Inflammatory macrophage (primary cell): ENCODE measurements around the gene PLEKHA5.
"Not testable (repeated sequence)": the region's sequence is repeated elsewhere in the genome, so short reads cannot be mapped to it uniquely, and the experiment has no call there.

Source experiments
- DNase-seq, 2 donors: peaks; one replicate each; pipeline ENCODE4 v3.0.0-alpha.2; 2020 to 2022

Gene PLEKHA5

DNA sequence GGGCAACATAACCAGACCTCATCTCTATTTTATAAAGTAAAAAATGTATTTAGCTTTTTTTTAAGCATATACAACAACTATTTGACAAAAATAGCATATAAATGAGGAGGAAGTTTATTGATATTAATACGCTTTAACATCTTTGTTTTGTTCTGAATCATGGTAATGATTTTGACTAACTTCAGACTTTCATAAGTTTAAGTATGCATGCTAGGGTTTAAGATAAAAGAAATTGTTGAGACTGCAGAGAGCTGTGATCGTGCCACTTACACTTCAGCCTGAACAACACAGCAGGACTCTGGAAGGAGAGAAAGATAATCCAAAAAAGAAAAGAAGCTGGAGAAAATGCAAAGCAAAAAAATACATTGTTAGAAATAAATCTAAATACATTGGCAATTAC is 221.8 kb downstream of the PLEKHA5 start:
- DNase-seq: no peak

DNA sequence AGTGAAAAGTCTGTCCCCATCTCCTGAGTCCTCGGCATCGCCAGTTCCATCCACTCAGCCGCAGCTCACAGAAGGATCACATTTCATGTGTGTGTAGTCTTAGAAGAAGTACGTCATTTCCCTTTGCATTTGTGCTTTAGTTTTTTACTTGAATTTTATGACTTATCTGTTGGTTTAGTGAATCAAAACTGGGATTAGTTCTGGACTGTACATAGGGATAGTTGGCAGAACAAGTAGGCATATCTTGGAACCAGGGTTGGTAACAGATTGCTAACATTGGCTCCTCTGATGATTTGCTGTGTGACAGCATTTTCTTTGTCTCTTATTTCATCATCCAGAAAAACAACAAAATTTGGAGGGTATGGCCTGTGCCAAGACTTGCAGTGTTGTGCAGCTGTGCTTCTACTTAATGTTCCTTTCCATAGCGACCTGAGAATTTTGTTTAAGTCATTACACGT is 240.2 kb downstream of the PLEKHA5 start:
- DNase-seq: no peak

DNA sequence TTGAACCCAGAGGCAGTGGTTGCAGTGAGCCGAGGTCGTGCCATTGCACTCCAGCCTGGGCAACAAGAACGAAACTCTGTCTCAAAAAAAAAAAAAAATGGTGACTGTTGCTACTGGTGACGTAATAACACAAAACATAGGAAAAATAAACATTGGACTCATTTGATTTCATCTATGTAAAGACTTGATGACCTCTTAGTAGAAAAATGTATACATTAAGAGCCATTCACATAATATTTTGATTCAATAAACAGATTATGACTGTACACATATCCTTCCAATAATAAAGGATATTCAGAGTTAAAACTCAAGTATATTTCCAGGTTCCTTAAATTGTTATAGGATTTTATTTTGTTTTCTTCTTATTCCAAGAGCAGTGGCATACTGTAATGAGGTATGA is 244.1 kb downstream of the PLEKHA5 start:
- no peak for DNase-seq

DNA sequence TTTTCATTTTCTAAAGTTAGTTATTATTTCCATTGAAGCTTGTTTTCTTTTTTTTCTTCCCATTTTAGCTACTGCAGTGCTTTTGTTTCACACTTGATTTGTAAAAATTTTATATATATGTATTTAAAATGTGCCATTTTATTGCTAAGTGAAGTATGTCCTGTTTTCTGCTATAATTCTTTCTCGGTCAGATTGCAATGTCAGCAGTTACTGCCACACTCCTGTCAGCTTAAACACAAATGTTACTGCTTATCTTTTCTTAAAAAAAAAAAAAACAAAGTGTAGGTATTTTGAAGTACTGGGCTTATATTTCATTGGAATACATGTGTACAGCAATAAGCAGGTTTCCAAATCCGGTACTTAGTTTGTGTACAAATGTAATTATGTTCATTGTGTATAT is 246.4 kb downstream of the PLEKHA5 start:
- no peak for DNase-seq

DNA sequence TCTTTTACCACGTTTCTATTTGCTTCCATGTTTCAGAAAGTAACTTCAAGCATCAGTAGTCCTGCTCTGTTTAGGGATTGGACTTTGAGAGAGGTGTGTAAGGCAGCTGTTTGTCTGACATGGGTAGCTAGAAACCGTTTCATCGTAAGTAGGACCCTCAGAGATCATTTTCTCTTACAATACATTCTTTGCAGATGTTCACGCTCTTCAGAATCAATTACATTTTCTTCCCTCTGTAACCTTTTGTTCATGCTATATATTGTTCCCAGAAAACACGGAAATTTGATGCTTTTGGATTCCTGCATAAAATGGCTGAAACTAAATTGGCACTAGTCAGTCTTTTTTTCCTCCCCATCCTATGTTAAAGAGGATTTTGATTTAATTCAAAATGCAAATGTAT is 247.2 kb downstream of the PLEKHA5 start:
- no peak for DNase-seq

DNA sequence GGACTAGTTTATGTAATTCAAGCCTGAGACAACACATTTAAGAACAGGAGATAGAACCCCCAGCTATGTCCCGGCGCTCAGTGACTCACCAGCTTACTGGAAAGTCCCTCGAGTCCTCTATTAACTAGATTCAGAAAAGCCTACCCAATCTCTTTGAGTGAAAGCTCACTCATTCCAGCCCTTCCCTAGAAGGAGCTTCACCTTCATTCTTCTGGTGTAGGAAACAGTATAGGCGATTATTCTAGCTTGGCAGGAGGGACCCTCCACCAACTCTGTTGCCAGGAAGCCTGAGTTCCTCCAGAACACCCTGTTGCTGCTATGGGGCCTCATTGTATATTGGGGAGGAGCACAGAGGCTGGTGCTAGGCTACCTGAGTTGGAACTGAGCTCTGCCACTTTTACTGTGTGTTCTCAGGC is 252.6 kb downstream of the PLEKHA5 start:
- DNase-seq: no peak

DNA sequence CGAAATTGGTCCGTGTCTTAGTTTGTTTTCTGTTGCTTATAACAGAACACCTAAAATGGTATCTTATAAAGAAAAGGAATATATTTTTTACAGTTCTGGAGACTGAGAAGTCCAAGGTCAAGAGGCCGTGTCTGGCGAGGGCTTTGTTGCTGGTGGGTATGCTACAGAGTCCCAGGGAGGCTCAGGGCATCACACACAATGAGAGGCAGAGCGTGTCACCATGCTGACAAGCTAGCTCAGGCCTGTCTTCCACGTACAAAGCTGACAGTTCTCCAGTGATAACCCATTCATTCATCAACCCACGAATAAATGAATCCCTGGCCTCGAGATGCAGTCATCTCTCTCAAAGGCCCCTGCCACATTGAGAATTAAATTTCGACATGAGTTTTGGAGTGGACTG is 253.0 kb downstream of the PLEKHA5 start:
- no peak for DNase-seq

DNA sequence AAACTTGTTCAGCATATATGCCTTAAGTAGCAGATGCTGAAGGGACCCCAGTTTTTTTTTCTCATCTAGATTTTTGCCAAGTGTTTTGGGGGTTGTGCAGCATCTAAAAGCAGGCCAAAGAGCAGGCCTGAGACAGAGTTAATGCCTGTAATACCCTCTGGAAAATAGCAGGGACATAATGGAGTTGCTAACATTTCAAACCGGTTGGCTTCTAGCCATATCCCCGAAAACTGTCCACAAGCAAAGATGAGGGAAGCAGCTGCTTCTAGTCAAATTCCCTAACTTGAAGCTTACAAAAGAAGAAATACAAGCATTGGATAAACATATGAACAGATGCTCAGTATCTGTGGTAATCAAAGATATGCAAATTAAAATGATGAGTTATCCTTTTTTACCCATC is 257.6 kb downstream of the PLEKHA5 start:
- no peak for DNase-seq

DNA sequence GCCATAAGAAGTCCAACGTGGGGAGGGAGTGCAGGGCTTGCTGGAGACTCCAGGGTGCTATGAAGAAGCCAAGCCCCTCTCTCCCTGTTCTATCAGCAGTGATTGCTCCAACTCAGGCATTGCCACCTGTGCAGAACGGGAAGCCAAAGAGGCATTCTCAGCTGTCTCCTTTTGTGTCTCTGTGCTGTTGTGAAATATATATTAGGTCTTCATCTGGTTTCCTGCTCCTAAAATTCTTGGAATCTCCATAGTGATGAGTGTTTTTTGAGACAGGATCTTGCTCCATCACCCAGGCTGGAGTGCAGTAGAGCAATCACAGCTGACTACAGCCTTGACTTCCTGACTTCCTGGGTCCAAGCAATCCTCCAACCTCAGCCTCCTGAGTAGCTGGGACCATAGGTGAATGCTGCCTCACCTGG is 258.6 kb downstream of the PLEKHA5 start:
- no peak for DNase-seq

DNA sequence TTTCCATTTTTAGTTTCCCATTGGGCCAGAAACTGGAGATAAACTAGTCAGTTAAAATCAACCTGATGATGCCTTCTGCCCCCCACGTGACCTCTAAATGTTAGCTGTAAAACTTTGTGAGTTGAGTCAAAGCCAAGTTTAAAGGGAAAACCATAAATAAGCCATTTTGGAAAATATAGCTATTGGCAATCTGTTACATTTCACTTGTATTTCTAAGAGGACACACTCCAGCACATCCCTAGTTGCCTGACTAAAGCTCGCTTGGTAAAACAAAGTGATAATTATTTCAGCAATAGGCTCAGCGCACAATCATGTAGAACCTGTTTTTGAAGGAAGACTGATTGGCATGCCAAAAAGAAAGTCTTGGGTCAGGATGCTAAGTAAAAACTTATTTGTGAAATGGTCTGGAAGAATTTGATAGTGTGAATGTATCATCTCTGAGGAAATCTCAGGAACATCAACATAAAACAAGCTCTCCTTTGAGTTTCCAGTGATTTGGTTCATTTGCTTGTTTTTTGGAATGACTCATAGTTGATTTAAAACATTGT is 260.6 kb downstream of the PLEKHA5 start:
- no peak for DNase-seq

DNA sequence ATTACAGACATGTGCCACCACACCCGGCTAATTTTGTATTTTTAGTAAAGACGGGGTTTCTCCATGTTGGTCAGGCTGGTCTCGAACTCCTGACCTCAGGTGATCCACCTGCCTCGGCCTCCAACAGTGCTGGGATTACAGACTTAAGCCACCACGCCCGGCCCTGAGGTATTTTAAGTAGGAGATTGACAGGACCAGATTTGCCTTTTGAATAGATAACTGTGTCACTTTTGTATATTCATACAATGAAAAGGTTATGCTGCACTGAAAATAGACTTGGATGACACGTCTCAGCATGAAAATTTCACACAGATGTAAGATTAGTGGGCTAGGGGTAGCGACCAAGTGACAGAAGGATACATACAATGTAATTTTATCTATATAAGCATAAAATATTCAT is 263.1 kb downstream of the PLEKHA5 start:
- DNase-seq: not testable (repeated sequence)

DNA sequence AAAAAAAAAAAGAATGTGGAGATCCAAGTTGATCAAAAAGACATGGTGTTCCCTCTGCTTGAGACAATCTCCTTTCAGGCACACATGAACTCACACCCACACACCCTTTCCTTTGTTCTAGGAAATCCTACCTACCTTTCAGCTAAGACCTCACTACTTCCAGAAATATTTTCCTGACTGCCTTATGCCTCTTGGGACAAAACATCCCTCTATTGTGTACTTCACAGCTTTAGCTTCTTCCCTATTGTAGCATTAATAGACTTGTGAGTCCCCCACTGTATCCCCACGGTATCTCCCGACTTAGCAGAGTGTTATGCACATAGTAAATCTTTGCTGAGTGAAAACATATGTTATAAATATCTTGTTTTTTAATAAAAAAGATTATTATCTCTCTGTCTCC is 264.9 kb downstream of the PLEKHA5 start:
- DNase-seq: no peak

DNA sequence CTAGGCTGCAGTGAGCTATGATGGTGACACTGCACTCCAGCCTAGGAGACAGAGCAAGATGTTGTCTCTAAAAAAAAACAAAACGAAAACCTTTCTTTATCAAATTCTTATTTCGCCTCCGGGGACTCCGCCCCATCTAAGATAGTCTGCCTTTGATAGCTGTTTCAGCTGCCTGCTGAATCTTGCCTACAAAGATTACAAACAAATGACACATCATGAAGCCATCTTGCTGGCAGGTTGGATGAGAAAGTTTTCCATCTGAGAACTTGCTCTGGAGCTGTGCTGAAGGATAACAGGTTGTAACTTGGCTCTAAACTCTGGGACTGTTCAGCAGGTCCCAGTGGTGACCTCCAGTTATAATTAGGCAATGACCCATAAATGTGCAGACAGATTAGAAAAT is 268.0 kb downstream of the PLEKHA5 start:
- no peak for DNase-seq

DNA sequence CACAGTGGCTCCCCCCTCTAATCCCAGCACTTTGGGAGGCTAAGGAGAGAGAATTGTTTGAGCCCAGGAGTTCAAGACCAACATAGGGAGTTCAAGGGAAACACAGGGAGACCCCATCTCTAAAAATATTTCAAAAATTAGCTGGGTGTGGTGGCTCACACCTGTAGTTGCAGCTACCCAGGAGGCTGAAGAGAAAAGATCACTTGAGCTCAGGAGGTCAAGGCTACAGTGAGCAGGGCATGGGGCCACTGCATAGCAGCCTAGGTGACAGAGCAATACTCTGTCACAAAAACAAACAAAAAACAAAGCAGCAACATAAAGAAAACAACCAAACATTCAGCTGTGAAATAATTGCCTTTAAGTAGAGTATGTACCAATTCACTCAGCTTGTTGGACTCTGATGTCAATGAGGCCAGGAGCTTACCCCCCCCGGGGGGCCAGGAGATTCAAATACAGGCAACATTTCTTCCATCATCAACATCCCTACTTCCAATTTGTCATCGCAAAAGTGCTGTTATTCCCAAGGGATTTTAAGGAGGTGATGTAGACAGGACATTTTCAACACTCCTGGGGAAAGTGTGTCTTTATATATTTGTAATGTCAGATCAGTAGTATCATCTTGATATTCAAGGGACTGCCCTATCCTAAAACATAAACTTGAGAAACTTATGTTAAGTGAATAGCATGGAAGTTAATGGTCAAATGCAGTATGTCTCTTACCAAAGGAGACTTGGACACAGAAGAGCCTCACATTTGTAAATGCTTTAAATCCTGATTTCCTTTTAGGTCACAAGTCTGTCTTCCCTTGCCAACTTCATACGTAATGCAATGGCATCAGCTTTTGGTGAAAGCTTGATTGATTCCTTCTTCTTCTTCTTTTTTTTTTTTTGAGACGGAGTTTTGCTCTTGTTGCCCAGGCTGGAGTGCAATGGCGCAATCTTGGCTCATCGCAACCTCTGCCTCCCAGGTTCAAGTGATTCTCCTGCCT is 269.1 kb downstream of the PLEKHA5 start:
- DNase-seq: no peak

DNA sequence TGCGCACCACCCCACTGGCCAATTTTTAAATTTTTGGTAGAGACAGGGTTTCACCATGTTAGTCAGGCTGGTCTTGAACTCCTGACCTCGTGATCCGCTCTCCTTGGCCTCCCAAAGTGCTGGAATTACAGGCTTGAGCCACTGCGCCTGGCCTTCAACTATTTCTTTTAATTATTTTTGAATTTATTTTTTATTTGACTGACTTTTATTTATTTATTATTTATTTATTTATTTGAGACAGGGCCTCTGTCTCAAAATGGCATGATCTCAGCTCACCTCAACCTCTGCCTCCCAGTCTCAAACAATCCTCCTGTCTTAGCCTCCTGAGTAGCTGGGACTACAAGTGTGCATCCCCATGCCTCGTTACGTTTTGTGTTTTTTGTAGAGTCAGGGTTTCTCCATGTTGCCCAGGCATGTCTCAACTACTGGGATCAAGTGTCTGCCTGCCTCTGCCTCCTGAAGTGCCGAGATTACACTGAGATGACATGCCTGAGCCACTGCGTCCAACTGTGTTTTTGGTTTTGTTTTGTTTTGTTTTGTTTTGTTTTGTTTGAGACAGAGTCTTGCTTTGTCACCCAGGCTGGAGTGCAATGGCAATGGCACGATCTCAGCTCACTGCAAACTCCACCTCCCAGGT is 271.2 kb downstream of the PLEKHA5 start:
- DNase-seq: not testable (repeated sequence)

DNA sequence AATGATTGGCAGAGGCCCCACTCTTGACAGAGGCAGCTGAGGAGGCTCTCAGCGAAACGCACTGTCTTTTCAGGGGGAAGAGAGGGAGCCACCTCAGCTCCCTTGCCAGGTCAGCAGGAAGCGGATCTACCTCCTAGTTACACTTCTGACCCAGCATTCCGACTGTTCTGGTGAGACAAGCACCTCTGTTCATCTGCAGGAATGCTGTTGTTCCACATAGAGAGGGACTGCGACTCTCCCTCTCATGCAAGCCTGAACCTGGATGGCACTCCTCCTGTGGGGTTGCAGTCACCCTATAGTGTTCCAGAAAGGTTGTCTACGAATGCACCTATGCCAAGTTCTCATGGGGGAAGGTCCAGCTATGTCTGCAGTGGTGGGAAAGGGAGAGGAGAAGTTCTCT is 272.7 kb downstream of the PLEKHA5 start:
- no peak for DNase-seq

DNA sequence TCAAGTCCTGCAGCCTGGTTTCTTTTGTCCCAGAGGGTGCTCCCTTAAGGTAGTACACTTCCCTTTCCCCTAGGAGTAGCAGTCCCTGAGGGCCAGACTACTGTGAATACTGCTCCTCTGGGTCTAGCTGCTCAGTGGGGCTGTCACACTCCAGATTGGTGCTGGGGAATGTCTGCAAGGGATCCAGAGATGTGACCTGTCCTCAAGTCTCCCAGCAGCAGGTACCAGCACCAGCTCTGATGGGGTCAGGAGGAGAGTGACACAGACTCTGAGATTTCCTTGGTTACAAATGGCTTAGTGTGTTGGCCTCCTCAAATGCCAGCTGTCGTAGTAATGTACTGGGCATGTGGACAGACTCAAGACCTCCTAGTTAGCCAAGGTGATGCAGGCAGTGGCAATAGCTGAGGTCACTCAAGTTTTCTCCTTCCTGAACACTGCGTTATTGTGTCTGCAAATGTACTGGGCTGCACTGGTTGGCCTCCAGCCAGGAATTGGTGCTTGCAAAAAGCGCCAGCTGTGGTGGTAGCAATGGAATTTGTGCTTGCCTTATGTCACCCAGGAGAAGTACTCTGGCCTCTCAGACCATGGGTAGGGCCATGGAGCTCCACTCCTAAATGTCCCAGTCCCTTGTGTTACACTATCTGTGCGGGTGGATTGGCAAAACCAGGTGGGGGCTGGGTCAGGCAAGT is 273.4 kb downstream of the PLEKHA5 start:
- DNase-seq: no peak

DNA sequence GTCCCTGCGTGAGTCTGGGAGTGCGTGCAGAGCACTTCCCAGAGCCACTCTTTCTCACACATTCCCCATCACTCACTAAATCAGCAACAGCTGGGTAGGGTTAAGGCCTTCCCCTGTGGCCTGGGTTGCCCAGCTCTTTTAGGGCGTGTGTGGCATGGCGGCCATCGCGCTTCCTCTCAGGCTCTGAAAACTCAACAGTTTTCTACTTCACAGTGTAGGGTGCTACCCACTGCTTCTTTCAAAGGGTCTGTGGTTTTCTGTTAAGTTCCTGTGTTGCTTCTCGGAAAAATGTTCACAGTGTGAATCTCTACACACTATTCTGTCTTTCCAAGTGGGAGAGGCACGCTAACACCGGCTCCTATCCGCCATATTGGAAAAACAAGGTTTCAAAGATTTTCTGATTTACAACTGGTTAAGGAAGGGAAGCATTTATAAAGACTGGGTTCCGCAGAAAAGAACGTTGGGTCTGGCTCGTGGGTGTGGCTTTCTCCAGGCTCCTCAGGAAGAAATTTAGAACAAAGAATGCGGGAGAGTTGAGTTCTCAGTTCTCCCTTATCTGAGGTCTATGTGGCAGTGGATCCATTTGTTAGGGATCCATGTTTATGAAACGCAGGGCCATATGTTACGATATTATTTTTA is 274.8 kb downstream of the PLEKHA5 start:
- no peak for DNase-seq

DNA sequence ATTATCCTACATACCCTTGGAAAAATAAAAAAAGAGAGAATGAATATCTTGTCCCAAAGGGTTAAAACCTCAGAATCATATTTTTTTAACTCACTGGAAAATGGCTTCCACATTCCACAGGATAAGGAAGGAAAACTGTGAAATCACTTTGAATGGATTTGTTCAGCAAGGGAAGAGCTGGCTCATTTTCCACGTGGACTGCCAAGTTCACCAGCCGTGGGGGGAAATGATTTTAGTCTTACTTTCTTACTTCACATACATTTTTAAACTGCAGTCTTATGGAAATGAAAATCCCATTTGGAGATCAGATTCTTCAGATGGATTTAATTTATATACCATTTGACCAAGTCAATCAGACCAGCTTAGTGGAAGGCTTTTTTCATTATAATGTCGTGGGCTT is 279.8 kb downstream of the PLEKHA5 start:
- no peak for DNase-seq

DNA sequence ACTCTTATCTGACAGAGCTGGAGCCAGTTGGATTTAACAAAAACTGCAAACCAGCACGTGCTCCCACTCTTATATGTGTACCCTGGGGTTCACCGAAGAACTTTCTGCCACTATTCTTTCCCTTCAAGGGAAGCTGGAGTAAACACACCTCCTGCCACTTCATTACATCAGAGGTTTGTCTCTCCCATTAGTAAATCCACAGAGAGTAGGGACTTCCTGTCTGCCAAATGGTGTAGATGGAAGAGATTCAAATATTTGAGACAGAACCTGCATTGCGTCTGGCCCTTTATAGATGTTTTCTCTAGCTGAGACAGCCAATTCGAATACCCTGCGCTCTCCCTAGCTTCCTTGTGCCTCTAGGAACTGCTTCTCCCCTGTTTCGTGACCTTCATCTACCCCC is 280.7 kb downstream of the PLEKHA5 start:
- no peak for DNase-seq

DNA sequence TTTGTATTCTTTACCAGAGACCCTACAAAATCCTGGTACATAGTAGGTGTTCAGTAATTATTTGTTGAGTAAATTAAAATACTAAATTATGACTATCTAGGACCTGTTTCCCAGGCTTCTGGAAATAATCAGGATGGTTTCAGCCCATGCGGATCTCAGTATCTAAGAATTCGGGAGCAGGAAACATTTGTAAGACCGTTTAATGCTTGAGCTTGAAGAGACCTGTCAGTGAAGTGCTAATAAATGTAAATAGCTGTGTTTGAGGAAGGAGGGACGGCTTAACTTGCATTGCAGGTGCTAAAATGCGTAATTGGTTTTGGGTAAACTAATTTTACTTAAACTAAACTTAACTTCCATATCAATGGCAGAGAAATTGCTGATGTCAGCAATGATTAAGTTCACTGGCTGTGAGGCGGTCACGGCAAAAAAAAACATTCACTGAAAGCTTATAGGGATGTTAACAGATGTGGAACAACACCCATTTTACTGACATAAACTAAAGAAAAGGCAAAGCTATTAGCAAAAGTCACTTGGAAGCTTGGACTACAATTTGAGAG is 281.2 kb downstream of the PLEKHA5 start:
- no peak for DNase-seq
